OCI-LY3 (cell line): ENCODE measurements around the gene HSFX3.
"Not testable (repeated sequence)": the region's sequence is repeated elsewhere in the genome, so short reads cannot be mapped to it uniquely, and the experiment has no call there.

Experiments used
- H2AFZ ChIP-seq: fragments of 200-600, 300-600 bp; shearing (Covaris generic); 2 replicates; pipeline ENCODE4 v1.6.0; 2014; ENCODE audit warnings: antibody characterized with exemption, low read depth, low read length
- H3K27ac ChIP-seq: fragments of 200-600, 300-600 bp; sonication (generic); 2 replicates; pipeline ENCODE4 v1.5.1; 2014; ENCODE audit warnings: mild to moderate bottlenecking, low read length, moderate library complexity, mixed read lengths
- H3K27me3 ChIP-seq: fragments of 200-600, 300-600 bp; sonication (generic); 2 replicates; pipeline ENCODE4 v1.6.1; 2014; ENCODE audit warnings: low read depth, low read length, mixed read lengths
- H3K36me3 ChIP-seq: fragments of 200-600, 300-600 bp; sonication (generic); replicated peaks from 2 replicates; pipeline ENCODE3; 2014; ENCODE audit warnings: low read depth, low read length, mixed read lengths
- H3K4me1 ChIP-seq: fragments of 300-600, 200-600 bp; sonication (generic); 2 replicates; pipeline ENCODE4 v1.6.1; 2014; ENCODE audit warnings: low read length, mixed read lengths
- H3K4me2 ChIP-seq: fragments of 200-600, 300-600 bp; sonication (generic); 2 replicates; pipeline ENCODE4 v1.6.1; 2014; ENCODE audit warnings: low read length, mixed read lengths
- H3K4me3 ChIP-seq: fragments of 300-600, 200-600 bp; sonication (generic); 2 replicates; pipeline ENCODE4 v1.5.1; 2014; ENCODE audit warnings: antibody characterized with exemption, mild to moderate bottlenecking, low read length, moderate library complexity
- H3K79me2 ChIP-seq: fragments of 300-600, 200-600 bp; shearing (Covaris generic); 2 replicates; pipeline ENCODE4 v1.6.1; 2014; ENCODE audit warnings: mild to moderate bottlenecking, low read length, mixed read lengths
- H3K9ac ChIP-seq: fragments of 300-600, 200-600 bp; shearing (Covaris generic); 2 replicates; pipeline ENCODE4 v1.6.0; 2014; ENCODE audit warnings: mild to moderate bottlenecking, low read length, moderate library complexity
- H3K9me3 ChIP-seq: fragments of 200-600, 300-600 bp; shearing (Covaris generic); 2 replicates; pipeline ENCODE4 v1.6.1; 2014; ENCODE audit warnings: low read length, mixed read lengths; ENCODE audit not compliant: insufficient read depth
- H4K20me1 ChIP-seq: fragments of 200-600, 300-600 bp; sonication (generic); 2 replicates; pipeline ENCODE4 v1.6.1; 2016; ENCODE audit warnings: low read length, mixed read lengths; ENCODE audit not compliant: insufficient read depth
- EZH2phosphoT487 ChIP-seq: fragments of 200-600 bp; shearing (Covaris generic); IDR thresholded peaks from 2 replicates; pipeline ENCODE4 v1.6.1; 2018; ENCODE audit warnings: antibody characterized with exemption, mixed run types, low read depth
- TF ChIP-seq, protein P1 (sequence below): fragments of 200-600, 300-600 bp; sonication (generic); IDR thresholded peaks from 2 replicates; pipeline ENCODE4 v1.5.1; 2014; ENCODE audit warnings: antibody characterized with exemption, low read length, low read depth

The HSFX3 gene

DNA sequence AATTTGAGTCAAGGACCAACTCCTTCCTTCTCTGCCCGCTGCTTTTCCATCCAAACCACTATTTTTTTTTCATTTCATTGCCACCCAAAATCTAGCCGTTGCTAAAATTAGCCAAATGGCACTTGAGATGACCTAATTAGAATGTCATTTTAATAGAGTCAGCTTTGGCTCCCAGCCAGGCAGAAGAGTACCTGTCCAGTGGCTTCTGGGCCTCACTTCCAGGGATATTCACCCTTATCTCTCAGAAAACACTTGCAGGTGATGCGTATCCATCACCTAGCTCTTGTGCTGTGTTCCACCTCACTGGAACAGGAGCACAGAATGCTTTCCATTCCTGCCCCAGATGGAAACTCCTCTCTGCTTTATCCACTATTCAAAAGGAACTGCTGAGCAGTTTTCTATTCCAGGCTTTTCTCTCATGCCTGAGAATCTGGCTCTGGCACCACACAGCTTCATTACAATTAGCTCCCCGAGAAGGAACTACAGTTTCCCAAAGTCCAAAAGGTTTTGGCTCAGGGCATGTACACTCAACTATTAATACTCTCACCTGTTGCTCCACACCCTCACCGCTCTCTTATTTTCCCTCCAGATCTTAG is 19.1 kb upstream of the HSFX3 start:
- Histone ChIP-seq H4K20me1 (no peaks in the 10 kb centered on the region), H3K36me3 (no peaks in the 10 kb centered on the region), H3K4me1 (peaks cover 8% of the 10 kb centered on the region), H3K9ac (no peak overlapping the region), H3K4me3 (no peak overlapping the region), H3K27me3 (no peaks in the 10 kb centered on the region), H3K79me2 (no peaks in the 10 kb centered on the region), H2AFZ (no peak overlapping the region), H3K27ac (no peak overlapping the region), H3K9me3 (no peaks in the 10 kb centered on the region), H3K4me2 (no peak overlapping the region)
- no peak for TF ChIP-seq EZH2phosphoT487
- TF ChIP-seq, protein P1, sequence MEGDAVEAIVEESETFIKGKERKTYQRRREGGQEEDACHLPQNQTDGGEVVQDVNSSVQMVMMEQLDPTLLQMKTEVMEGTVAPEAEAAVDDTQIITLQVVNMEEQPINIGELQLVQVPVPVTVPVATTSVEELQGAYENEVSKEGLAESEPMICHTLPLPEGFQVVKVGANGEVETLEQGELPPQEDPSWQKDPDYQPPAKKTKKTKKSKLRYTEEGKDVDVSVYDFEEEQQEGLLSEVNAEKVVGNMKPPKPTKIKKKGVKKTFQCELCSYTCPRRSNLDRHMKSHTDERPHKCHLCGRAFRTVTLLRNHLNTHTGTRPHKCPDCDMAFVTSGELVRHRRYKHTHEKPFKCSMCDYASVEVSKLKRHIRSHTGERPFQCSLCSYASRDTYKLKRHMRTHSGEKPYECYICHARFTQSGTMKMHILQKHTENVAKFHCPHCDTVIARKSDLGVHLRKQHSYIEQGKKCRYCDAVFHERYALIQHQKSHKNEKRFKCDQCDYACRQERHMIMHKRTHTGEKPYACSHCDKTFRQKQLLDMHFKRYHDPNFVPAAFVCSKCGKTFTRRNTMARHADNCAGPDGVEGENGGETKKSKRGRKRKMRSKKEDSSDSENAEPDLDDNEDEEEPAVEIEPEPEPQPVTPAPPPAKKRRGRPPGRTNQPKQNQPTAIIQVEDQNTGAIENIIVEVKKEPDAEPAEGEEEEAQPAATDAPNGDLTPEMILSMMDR: no peak

DNA sequence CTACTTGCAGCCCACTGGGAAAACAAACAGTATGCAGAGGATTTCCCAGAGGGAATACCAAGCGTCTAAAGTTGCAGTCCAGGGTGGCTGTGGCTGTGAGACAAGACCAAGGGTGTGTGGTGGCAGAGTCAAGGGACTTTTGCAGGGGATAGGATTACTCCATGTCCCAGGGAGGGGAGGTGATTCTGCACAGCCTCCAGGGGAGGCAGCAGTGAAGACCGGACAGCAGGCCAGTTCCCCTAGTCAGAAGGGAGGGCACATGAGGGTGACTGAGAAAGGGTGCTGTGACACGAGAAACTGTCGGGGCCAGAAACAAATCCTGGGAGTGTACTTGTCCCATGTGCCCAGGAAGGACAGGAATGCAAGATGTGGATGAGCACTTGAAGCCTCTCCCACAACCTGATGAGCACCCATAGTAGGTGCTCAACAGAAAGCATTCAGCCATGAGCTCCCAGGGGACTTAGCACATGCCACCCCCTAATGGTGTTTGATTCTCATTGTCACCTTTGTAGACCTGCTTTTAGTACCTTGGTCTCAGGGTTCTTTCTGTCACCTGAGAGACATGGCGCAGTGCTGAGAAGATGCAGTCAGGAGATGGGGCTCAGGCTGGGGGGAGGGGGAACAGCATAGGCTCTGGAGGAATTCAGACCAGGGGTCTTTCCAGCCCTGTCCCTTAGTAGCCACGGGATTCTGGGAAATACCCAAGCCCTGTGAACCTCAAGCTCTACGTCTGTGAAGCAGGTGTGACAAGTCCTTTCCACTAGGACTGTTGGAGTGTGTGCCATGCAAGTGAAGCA is 18.1 kb upstream of the HSFX3 start:
- Histone ChIP-seq H2AFZ (no peak overlapping the region), H3K9me3 (no peaks in the 10 kb centered on the region), H3K79me2 (no peaks in the 10 kb centered on the region), H3K27me3 (no peaks in the 10 kb centered on the region), H3K27ac (no peak overlapping the region), H4K20me1 (no peaks in the 10 kb centered on the region), H3K4me3 (no peak overlapping the region), H3K9ac (no peak overlapping the region), H3K4me2 (no peak overlapping the region), H3K4me1 (peaks cover 6% of the 10 kb centered on the region), H3K36me3 (no peaks in the 10 kb centered on the region)
- TF ChIP-seq, protein P1: no peak
- TF ChIP-seq EZH2phosphoT487: no peak

DNA sequence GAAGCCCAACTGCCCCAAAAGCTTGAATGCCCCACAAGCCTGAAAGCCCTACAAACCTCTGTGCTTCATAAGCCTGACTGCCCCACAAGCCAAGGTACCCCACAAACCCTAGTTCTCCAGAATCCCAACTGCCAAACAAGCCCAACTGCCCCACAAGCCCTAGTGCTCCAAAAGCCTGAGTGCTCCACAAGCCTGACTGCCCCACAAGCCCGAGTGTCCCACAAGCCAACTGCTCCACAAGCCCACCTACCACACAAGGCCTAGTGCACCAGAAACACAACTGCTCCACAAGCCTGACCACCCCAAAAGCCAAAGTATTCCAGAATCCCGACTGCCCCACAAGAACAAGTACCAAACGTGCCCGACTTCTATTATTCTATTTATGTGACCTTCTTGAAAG is 13.6 kb upstream of the HSFX3 start:
- Histone ChIP-seq H4K20me1 (no peaks in the 10 kb centered on the region), H2AFZ (no peak overlapping the region), H3K4me3 (no peak overlapping the region), H3K4me2 (no peak overlapping the region), H3K27me3 (no peaks in the 10 kb centered on the region), H3K4me1 (no peaks in the 10 kb centered on the region), H3K36me3 (no peaks in the 10 kb centered on the region), H3K9ac (no peak overlapping the region), H3K79me2 (no peaks in the 10 kb centered on the region), H3K27ac (no peak overlapping the region), H3K9me3 (no peaks in the 10 kb centered on the region)
- TF ChIP-seq, protein P1: no peak

GRCh38 chrX:149555251-149555650 is 5.5 kb upstream of the HSFX3 start:
- H3K79me2 ChIP-seq, H3K4me1 ChIP-seq, H3K27ac ChIP-seq, H3K4me3 ChIP-seq, H4K20me1 ChIP-seq, H3K9ac ChIP-seq, H2AFZ ChIP-seq, H3K4me2 ChIP-seq, H3K27me3 ChIP-seq, H3K9me3 ChIP-seq, H3K36me3 ChIP-seq: not testable (repeated sequence)

DNA sequence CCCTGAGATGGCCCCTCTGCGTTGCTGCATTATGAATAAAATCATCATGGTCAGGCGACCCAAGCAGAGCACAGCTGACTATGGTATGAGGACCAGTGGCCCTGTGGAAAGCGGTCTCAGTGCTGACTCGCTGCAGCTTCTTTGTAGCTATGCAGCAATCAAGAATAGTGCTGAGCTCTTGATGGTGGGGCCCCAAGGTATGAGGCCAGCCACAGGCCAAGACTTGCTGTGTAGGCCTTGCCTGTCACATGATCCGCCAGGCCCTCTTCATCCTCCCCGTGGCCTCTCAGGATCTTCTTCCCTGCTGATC is 2.2 kb upstream of the HSFX3 start:
- H2AFZ ChIP-seq, H3K9me3 ChIP-seq, H3K4me3 ChIP-seq, H3K4me2 ChIP-seq, H3K27me3 ChIP-seq, H4K20me1 ChIP-seq, H3K9ac ChIP-seq, H3K36me3 ChIP-seq, H3K4me1 ChIP-seq, H3K27ac ChIP-seq, H3K79me2 ChIP-seq: not testable (repeated sequence)

- not testable (repeated sequence) for H3K4me2 ChIP-seq, H3K9ac ChIP-seq, H3K9me3 ChIP-seq, H3K4me3 ChIP-seq, H3K4me1 ChIP-seq, H3K79me2 ChIP-seq, H3K27me3 ChIP-seq, H2AFZ ChIP-seq, H3K36me3 ChIP-seq, H3K27ac ChIP-seq, H4K20me1 ChIP-seq
Observed at GRCh38 chrX:149551245-149551938, 1.7 kb upstream of the HSFX3 start.

GRCh38 chrX:149550454-149550853 is 730 bp upstream of the HSFX3 start:
- not testable (repeated sequence) for H3K27ac ChIP-seq, H3K4me2 ChIP-seq

More at GRCh38 chrX:149550454-149550853, 730 bp upstream of the HSFX3 start:
- not testable (repeated sequence) for H4K20me1 ChIP-seq, H3K36me3 ChIP-seq, H3K4me3 ChIP-seq, H2AFZ ChIP-seq, H3K4me1 ChIP-seq, H3K79me2 ChIP-seq, H3K9ac ChIP-seq, H3K9me3 ChIP-seq, H3K27me3 ChIP-seq
